GM23338 (cell line): Measurements from ENCODE around the gene CYP19A1.

ENCODE experiments used
- CTCF ChIP-seq, 2 experiments: fragments of 200-600 bp in 1 of 2; sonication (generic) in 1 of 2; conservative IDR thresholded peaks; 2 replicates each; pipeline versions ENCODE4 v1.5.1 to v1.6.1; 2016 to 2017; ENCODE audit warnings: antibody characterized with exemption in 2 of 2, low read depth in 2 of 2, mild to moderate bottlenecking in 2 of 2, moderate library complexity in 1 of 2
- EZH2phosphoT487 ChIP-seq: fragments of 200-600 bp; sonication (generic); IDR thresholded peaks from one replicate; pipeline ENCODE4 v1.8.1; 2018; ENCODE audit warnings: antibody characterized with exemption; ENCODE audit not compliant: unreplicated experiment
- NANOG ChIP-seq: IDR thresholded peaks from 2 replicates; pipeline ENCODE4 v1.6.1; 2016; ENCODE audit warnings: antibody characterized with exemption, borderline replicate concordance
- POLR2AphosphoS5 ChIP-seq: IDR thresholded peaks from 2 replicates; pipeline ENCODE4 v1.6.1; 2016; ENCODE audit warnings: antibody characterized with exemption, low read depth

GRCh38 chr15:51333571-51333970 lies 4.8 kb downstream of the CYP19A1 start:
- TF ChIP-seq CTCF (conservative IDR thresholded peaks at IDR 0.05; ENCODE audit: low read depth in 2 of 2) (no peak), POLR2AphosphoS5 (no peak), EZH2phosphoT487 (no peak), NANOG (no peak)
